PC-9 (cell line): ENCODE data around the gene PPIL4. TPM values are rescaled to one million over a fixed set of nuclear protein-coding genes. Genes with fewer than 3 reads are reported as not detected.

Source experiments
- BruUV-seq: library from RNA; stranded (reverse); fragments of 400-500 nt; replicated peaks from 2 replicates; lab custom pipeline; 2021; lab: Mats Ljungman, UMichigan
- CTCF ChIA-PET: fragments of 300-600 bp; sonication (Branson Sonifier 250); formaldehyde crosslinking; loops from one replicate; lab custom pipeline; 2022; ENCODE audit warnings: antibody characterized with exemption; lab: Charles Lee
- POLR2A ChIA-PET: fragments of 300-600 bp; sonication (Branson Sonifier 250); formaldehyde crosslinking; loops from one replicate; lab custom pipeline; 2022; ENCODE audit warnings: antibody characterized with exemption; ENCODE audit not compliant: unreplicated experiment; lab: Charles Lee
- DNase-seq, 2 experiments: peaks; one replicate each; pipeline versions ENCODE4 v3.0.0 to v3.0.0-alpha.2; 2015 to 2022; ENCODE audit warnings: mixed read lengths in 1 of 2
- H2AFZ ChIP-seq: fragments of 200-600 bp; sonication (generic); 2 replicates; pipeline ENCODE4 v1.8.1; 2017; ENCODE audit warnings: antibody characterized with exemption
- H3F3A ChIP-seq: fragments of 200-600 bp; sonication (generic); 2 replicates; pipeline ENCODE4 v1.8.1; 2017; ENCODE audit warnings: antibody characterized with exemption, mild to moderate bottlenecking, low read depth; ENCODE audit not compliant: insufficient read depth
- H3K27ac ChIP-seq: fragments of 200-600 bp; sonication (generic); 2 replicates; pipeline ENCODE4 v1.6.1; 2016; ENCODE audit warnings: mixed run types
- H3K27me3 ChIP-seq: fragments of 200-600 bp; sonication (generic); 2 replicates; pipeline ENCODE4 v1.6.1; 2016; ENCODE audit warnings: low read depth, mixed run types; ENCODE audit not compliant: insufficient read depth
- H3K36me3 ChIP-seq: fragments of 200-600 bp; sonication (generic); 2 replicates; pipeline ENCODE4 v1.6.1; 2016; ENCODE audit warnings: low read depth, mixed run types
- H3K4me1 ChIP-seq: fragments of 200-600 bp; sonication (generic); replicated peaks from 2 replicates; pipeline ENCODE4 v1.6.1; 2016; ENCODE audit warnings: mixed run types; ENCODE audit not compliant: insufficient read depth
- H3K4me2 ChIP-seq: fragments of 200-600 bp; sonication (generic); 2 replicates; pipeline ENCODE4 v1.6.1; 2017; ENCODE audit warnings: mixed run types
- H3K4me3 ChIP-seq: fragments of 200-600 bp; sonication (generic); 2 replicates; pipeline ENCODE4 v1.6.1; 2016; ENCODE audit warnings: mixed run types
- H3K79me2 ChIP-seq: fragments of 200-600 bp; sonication (generic); 2 replicates; pipeline ENCODE4 v1.6.1; 2017; ENCODE audit warnings: low read depth, mixed run types
- H3K9me2 ChIP-seq: fragments of 200-600 bp; sonication (generic); 2 replicates; pipeline ENCODE4 v1.8.1; 2017; ENCODE audit warnings: mild to moderate bottlenecking; ENCODE audit not compliant: insufficient read depth
- H3K9me3 ChIP-seq: fragments of 200-600 bp; sonication (generic); 2 replicates; pipeline ENCODE4 v1.8.1; 2016; ENCODE audit warnings: low read depth; ENCODE audit not compliant: insufficient read depth
- H4K20me1 ChIP-seq: fragments of 200-600 bp; sonication (generic); 2 replicates; pipeline ENCODE4 v1.8.1; 2017; ENCODE audit not compliant: insufficient read depth
- CTCF ChIP-seq: fragments of 200-600 bp; sonication (generic); conservative IDR thresholded peaks from 2 replicates; pipeline ENCODE4 v1.6.1; 2017; ENCODE audit warnings: mixed run types, antibody characterized with exemption, mild to moderate bottlenecking, moderate library complexity
- EZH2 ChIP-seq: fragments of 200-600 bp; sonication (generic); IDR thresholded peaks from 2 replicates; pipeline ENCODE4 v1.8.0; 2017; ENCODE audit warnings: antibody characterized with exemption, low read depth
- intact Hi-C: fragments of 100-400 bp; cut with micrococcal nuclease; formaldehyde crosslinking; loops from one replicate; pipeline ENCODE4 v1.10.0; 2022; ENCODE audit not compliant: unreplicated experiment
- total RNA-seq: library from RNA; stranded (reverse); gene quantifications from 2 replicates; pipeline ENCODE4 v1.2.3, GENCODE V29; 2021

Gene PPIL4
- total RNA-seq, 1 experiment from 2014 or later = 13.5 TPM

GRCh38 chr6:149586149-149586548 lies 40.3 kb upstream of the PPIL4 start:
- 0 out of 2 replicates have a peak, but pooled peaks cover 3% of the 10 kb centered on the region for H3K36me3 ChIP-seq
- no TSS peak for BruUV-seq
- H2AFZ ChIP-seq = no peak overlapping the region
- intact Hi-C loops = no loop called here
- DNase-seq = no peak
- no peaks in the 10 kb centered on the region for H3K9me2 ChIP-seq
- no peaks in the 10 kb centered on the region for H4K20me1 ChIP-seq
- ChIA-PET POLR2A (no interaction called here), CTCF (no interaction called here)
- H3K79me2 ChIP-seq = no peaks in the 10 kb centered on the region
- H3K4me3 ChIP-seq = no peak overlapping the region
- H3K27ac ChIP-seq = no peak overlapping the region
- TF ChIP-seq EZH2 (no peak), CTCF (no peak)
- 0 out of 2 replicates have a peak, but pooled peaks cover 3% of the 10 kb centered on the region for H3F3A ChIP-seq
- H3K4me2 ChIP-seq = no peak overlapping the region
- no peaks in the 10 kb centered on the region for H3K27me3 ChIP-seq
- H3K4me1 ChIP-seq = no peaks in the 10 kb centered on the region
- H3K9me3 ChIP-seq = no peaks in the 10 kb centered on the region

GRCh38 chr6:149581349-149581748 lies 35.5 kb upstream of the PPIL4 start:
- no TSS peak for BruUV-seq
- no peak for DNase-seq
- TF ChIP-seq CTCF = no peak
- no peak for TF ChIP-seq EZH2
- Histone ChIP-seq H3K27ac (no peak overlapping the region), H3F3A (no peaks in the 10 kb centered on the region), H4K20me1 (no peaks in the 10 kb centered on the region), H2AFZ (no peak overlapping the region), H3K4me2 (no peak overlapping the region), H3K79me2 (no peaks in the 10 kb centered on the region), H3K27me3 (no peaks in the 10 kb centered on the region), H3K4me3 (no peak overlapping the region), H3K9me3 (no peaks in the 10 kb centered on the region), H3K4me1 (no peaks in the 10 kb centered on the region), H3K36me3 (no peaks in the 10 kb centered on the region), H3K9me2 (no peaks in the 10 kb centered on the region)
- ChIA-PET CTCF (no interaction called here), POLR2A (no interaction called here)
- intact Hi-C loops = no loop called here

- Histone ChIP-seq H3K4me2 (no peak overlapping the region), H3K9me2 (no peaks in the 10 kb centered on the region), H3K9me3 (no peaks in the 10 kb centered on the region), H3K79me2 (no peaks in the 10 kb centered on the region), H3K4me3 (no peak overlapping the region), H2AFZ (no peak overlapping the region), H3F3A (no peaks in the 10 kb centered on the region), H3K4me1 (no peaks in the 10 kb centered on the region), H3K36me3 (no peaks in the 10 kb centered on the region), H3K27ac (no peak overlapping the region), H3K27me3 (no peaks in the 10 kb centered on the region), H4K20me1 (no peaks in the 10 kb centered on the region)
- ChIA-PET POLR2A (no interaction called here), CTCF (no interaction called here)
- intact Hi-C loops = no loop called here
- BruUV-seq = no TSS peak
- TF ChIP-seq CTCF = no peak
- no peak for TF ChIP-seq EZH2
- no peak for DNase-seq
Measured at GRCh38 chr6:149580880-149581279, 35.0 kb upstream of the PPIL4 start.
